DOHH2 (cell line): ENCODE results near the gene WDR70.

Experiments
- H3F3A ChIP-seq: fragments of 200-600 bp; sonication (generic), shearing (Covaris generic); 2 replicates; pipeline ENCODE4 v1.6.0; 2016; ENCODE audit warnings: antibody characterized with exemption, mild to moderate bottlenecking; ENCODE audit not compliant: control insufficient read depth, insufficient read depth
- H3K27ac ChIP-seq: fragments of 200-600 bp; sonication (generic); 2 replicates; pipeline ENCODE4 v1.5.1; 2014; ENCODE audit warnings: low read depth, mild to moderate bottlenecking, low read length, moderate library complexity
- H3K27me3 ChIP-seq: fragments of 200-600 bp; sonication (generic); 2 replicates; pipeline ENCODE4 v1.6.1; 2014; ENCODE audit warnings: mild to moderate bottlenecking, low read length, mixed read lengths; ENCODE audit not compliant: control insufficient read depth
- H3K36me3 ChIP-seq: fragments of 200-600 bp; sonication (generic); 2 replicates; pipeline ENCODE4 v1.6.1; 2014; ENCODE audit warnings: mild to moderate bottlenecking, low read length, moderate library complexity, mixed read lengths; ENCODE audit not compliant: control insufficient read depth
- H3K4me1 ChIP-seq: fragments of 200-600 bp; sonication (generic); 2 replicates; pipeline ENCODE4 v1.6.1; 2014; ENCODE audit warnings: mild to moderate bottlenecking, low read length, mixed read lengths; ENCODE audit not compliant: control insufficient read depth
- H3K4me2 ChIP-seq: fragments of 200-600 bp; sonication (generic); 2 replicates; pipeline ENCODE4 v1.6.0; 2014; ENCODE audit warnings: mild to moderate bottlenecking, low read length, moderate library complexity
- H3K4me3 ChIP-seq: fragments of 200-600 bp; sonication (generic); 2 replicates; pipeline ENCODE4 v1.5.1; 2014; ENCODE audit warnings: mild to moderate bottlenecking, low read length, mixed read lengths
- H3K79me2 ChIP-seq: fragments of 200-600 bp; sonication (generic); 2 replicates; pipeline ENCODE4 v1.6.1; 2014; ENCODE audit warnings: mild to moderate bottlenecking, low read length, mixed read lengths; ENCODE audit not compliant: control insufficient read depth
- H3K9me2 ChIP-seq: fragments of 200-600 bp; sonication (generic); replicated peaks from 2 replicates; pipeline ENCODE4 v1.6.1; 2014; ENCODE audit warnings: mild to moderate bottlenecking, low read length, mixed read lengths; ENCODE audit not compliant: control insufficient read depth
- H3K9me3 ChIP-seq: fragments of 200-600 bp; sonication (generic); 2 replicates; pipeline ENCODE4 v1.6.1; 2014; ENCODE audit warnings: antibody characterized with exemption, low read length, mixed read lengths; ENCODE audit not compliant: control insufficient read depth, insufficient read depth
- H4K20me1 ChIP-seq: fragments of 200-600 bp; sonication (generic); 2 replicates; pipeline ENCODE4 v1.6.0; 2014; ENCODE audit warnings: low read depth, mild to moderate bottlenecking, antibody characterized with exemption, low read length, moderate library complexity; ENCODE audit not compliant: control insufficient read depth, insufficient read depth
- EZH2phosphoT487 ChIP-seq: fragments of 200-600 bp; sonication (generic); IDR thresholded peaks from 2 replicates; pipeline ENCODE4 v1.6.1; 2017; ENCODE audit warnings: borderline replicate concordance, mild to moderate bottlenecking, antibody characterized with exemption, low read length, moderate library complexity, mixed read lengths
- TF ChIP-seq, protein P1 (sequence below): fragments of 200-600 bp; sonication (generic); IDR thresholded peaks from one replicate; pipeline ENCODE4 v1.5.1; 2014; ENCODE audit warnings: antibody characterized with exemption, mild to moderate bottlenecking, low read depth, low read length; ENCODE audit not compliant: poor library complexity, severe bottlenecking

Gene WDR70

DNA sequence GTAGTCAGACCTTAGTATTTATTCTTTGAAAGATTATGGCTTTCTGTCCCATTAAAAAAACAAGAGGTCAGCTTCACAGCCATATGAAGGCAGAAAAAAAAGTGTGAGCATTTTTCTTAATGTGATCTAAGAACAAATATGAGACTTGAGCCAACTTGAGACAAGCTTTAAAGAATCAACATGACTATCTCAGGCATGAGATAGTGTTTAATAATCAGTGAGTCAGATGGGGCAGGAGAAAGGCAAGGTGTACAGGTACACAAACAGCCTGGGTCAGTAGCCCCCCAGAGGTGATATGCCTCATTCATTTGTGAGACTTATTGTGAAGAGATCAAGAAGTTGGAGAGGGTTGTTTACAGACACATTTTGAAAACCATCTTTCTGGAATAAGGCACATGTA is 377.1 kb downstream of the WDR70 start:
- TF ChIP-seq, protein P1, sequence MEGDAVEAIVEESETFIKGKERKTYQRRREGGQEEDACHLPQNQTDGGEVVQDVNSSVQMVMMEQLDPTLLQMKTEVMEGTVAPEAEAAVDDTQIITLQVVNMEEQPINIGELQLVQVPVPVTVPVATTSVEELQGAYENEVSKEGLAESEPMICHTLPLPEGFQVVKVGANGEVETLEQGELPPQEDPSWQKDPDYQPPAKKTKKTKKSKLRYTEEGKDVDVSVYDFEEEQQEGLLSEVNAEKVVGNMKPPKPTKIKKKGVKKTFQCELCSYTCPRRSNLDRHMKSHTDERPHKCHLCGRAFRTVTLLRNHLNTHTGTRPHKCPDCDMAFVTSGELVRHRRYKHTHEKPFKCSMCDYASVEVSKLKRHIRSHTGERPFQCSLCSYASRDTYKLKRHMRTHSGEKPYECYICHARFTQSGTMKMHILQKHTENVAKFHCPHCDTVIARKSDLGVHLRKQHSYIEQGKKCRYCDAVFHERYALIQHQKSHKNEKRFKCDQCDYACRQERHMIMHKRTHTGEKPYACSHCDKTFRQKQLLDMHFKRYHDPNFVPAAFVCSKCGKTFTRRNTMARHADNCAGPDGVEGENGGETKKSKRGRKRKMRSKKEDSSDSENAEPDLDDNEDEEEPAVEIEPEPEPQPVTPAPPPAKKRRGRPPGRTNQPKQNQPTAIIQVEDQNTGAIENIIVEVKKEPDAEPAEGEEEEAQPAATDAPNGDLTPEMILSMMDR, result no peak
- no peak for TF ChIP-seq EZH2phosphoT487
- Histone ChIP-seq H3F3A (no peaks in the 10 kb centered on the region), H3K9me3 (no peaks in the 10 kb centered on the region)

DNA sequence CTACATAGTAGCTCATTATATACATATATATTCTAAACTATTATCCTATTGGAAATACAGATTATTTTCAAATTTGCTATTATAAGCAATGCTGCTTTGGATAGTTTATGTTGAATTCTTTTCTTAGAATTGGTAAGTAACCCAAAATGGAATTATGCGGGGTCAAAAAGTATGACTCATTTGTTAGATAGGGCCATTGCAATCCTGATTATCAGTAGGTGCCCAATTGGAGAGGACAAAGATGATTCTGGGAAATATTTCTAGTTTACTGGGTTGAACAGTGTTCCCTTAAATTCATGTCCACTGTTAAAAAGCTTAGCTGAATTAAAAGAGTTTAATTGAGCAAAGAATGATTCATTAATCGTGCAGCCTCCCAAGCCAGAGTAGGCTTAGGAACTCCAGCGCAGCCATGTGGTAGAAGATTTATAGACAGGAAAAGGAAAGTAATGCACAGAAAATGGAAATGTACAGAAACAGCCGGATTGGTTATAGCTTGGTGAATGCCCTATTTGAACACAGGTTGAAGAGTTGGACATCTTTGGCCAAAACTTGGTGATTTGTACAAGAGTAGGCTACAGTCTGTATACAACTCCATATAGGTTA is 379.0 kb downstream of the WDR70 start:
- Histone ChIP-seq H3K27me3 (no peaks in the 10 kb centered on the region), H3K9me3 (no peaks in the 10 kb centered on the region), H3K4me1 (no peaks in the 10 kb centered on the region), H3K36me3 (no peaks in the 10 kb centered on the region), H3K4me3 (no peak overlapping the region), H3K4me2 (no peak overlapping the region), H3K79me2 (no peaks in the 10 kb centered on the region), H3K9me2 (no peaks in the 10 kb centered on the region), H3F3A (no peaks in the 10 kb centered on the region), H4K20me1 (no peaks in the 10 kb centered on the region), H3K27ac (no peak overlapping the region)
- TF ChIP-seq EZH2phosphoT487, result no peak
- TF ChIP-seq, protein P1, result no peak

More for the DNA sequence above, 377.1 kb downstream of the WDR70 start:
- Histone ChIP-seq H3K27ac (no peak overlapping the region), H3K4me1 (no peaks in the 10 kb centered on the region), H3K4me2 (no peak overlapping the region), H3K9me2 (no peaks in the 10 kb centered on the region), H4K20me1 (no peaks in the 10 kb centered on the region), H3K4me3 (no peak overlapping the region), H3K36me3 (no peaks in the 10 kb centered on the region), H3K27me3 (no peaks in the 10 kb centered on the region), H3K79me2 (no peaks in the 10 kb centered on the region)

DNA sequence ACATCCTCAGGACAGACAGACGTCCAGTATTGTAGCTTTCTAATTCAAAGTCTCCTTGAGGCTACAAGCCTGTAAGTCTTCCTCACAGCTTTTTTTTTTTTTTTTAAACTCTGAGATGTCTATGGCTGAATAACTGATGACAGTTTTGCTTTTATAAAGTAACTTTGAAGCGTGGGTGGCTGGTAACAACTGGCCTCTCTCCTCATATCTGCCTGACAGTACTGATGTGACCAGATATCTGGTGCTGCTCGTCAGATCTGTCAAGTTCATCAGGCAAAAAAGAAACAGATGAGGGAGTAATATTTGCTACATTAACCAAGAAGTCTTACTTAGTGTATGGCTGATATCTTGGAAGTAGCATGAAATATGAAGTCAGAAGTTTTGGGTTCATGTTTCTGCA is 388.1 kb downstream of the WDR70 start:
- H4K20me1 ChIP-seq, result no peaks in the 10 kb centered on the region
- no peaks in the 10 kb centered on the region for H3K36me3 ChIP-seq
- no peaks in the 10 kb centered on the region for H3K4me1 ChIP-seq
- no peaks in the 10 kb centered on the region for H3K9me3 ChIP-seq
- no peak overlapping the region for H3K4me2 ChIP-seq
- H3K79me2 ChIP-seq, result no peaks in the 10 kb centered on the region
- TF ChIP-seq, protein P1, result no peak
- no peak for TF ChIP-seq EZH2phosphoT487
- H3K9me2 ChIP-seq, result no peaks in the 10 kb centered on the region
- no peak overlapping the region for H3K4me3 ChIP-seq
- H3K27me3 ChIP-seq, result no peaks in the 10 kb centered on the region
- no peaks in the 10 kb centered on the region for H3F3A ChIP-seq
- H3K27ac ChIP-seq, result no peak overlapping the region
